ENCODE results near the gene CPB2. TPM values are rescaled to one million over a fixed set of nuclear protein-coding genes. Genes with fewer than 3 reads are reported as not detected.

Gene CPB2
- total RNA-seq, 1 donor from 2014 or later: not detected

GRCh38 chr13:46100191-46100815 lies 4.5 kb downstream of the CPB2 start:
- DNase-seq: no peak
- no peak for TF ChIP-seq CTCF (IDR thresholded peaks at IDR 0.05)
- no peak for ATAC-seq (ENCODE audit: low read depth)
- intact Hi-C loops (cut with micrococcal nuclease): no loop called here
- H3K27ac Mint-ChIP-seq: no peak overlapping the region
- H3K9me3 Mint-ChIP-seq: no peaks in the 10 kb centered on the region
- no peaks in the 10 kb centered on the region for H3K36me3 Mint-ChIP-seq (ENCODE audit: low read depth)
- POLR2A ChIA-PET: no interaction called here
- H3K4me3 Mint-ChIP-seq: no peak overlapping the region
- CTCF ChIA-PET: no interaction called here
- peaks cover 6% of the 10 kb centered on the region for H3K4me1 Mint-ChIP-seq
- peaks cover 4% of the 10 kb centered on the region for H3K27me3 Mint-ChIP-seq

GRCh38 chr13:46097663-46098062 lies 7.2 kb downstream of the CPB2 start:
- no peaks in the 10 kb centered on the region for H3K9me3 Mint-ChIP-seq
- H3K4me3 Mint-ChIP-seq: no peak overlapping the region
- no peaks in the 10 kb centered on the region for H3K36me3 Mint-ChIP-seq (ENCODE audit: low read depth)
- DNase-seq: no peak
- ChIA-PET POLR2A (no interaction called here), CTCF (no interaction called here)
- H3K27ac Mint-ChIP-seq: no peak overlapping the region
- H3K27me3 Mint-ChIP-seq: peaks cover 2% of the 10 kb centered on the region
- ATAC-seq (ENCODE audit: low read depth): no peak
- no peak for TF ChIP-seq CTCF (IDR thresholded peaks at IDR 0.05)
- intact Hi-C loops (cut with micrococcal nuclease): no loop called here
- H3K4me1 Mint-ChIP-seq: peaks cover 6% of the 10 kb centered on the region

GRCh38 chr13:46097015-46097414 lies 7.8 kb downstream of the CPB2 start:
- TF ChIP-seq CTCF (IDR thresholded peaks at IDR 0.05): no peak
- no peaks in the 10 kb centered on the region for H3K9me3 Mint-ChIP-seq
- no peak overlapping the region for H3K4me3 Mint-ChIP-seq
- H3K27me3 Mint-ChIP-seq: peaks cover 7% of the 10 kb centered on the region
- no peak overlapping the region for H3K27ac Mint-ChIP-seq
- DNase-seq (no peak), ATAC-seq (ENCODE audit: low read depth) (no peak)
- intact Hi-C loops (cut with micrococcal nuclease): no loop called here
- ChIA-PET CTCF (no interaction called here), POLR2A (no interaction called here)
- H3K4me1 Mint-ChIP-seq: peaks cover 4% of the 10 kb centered on the region
- H3K36me3 Mint-ChIP-seq (ENCODE audit: low read depth): no peaks in the 10 kb centered on the region

- ATAC-seq (ENCODE audit: low read depth) (no peak), DNase-seq (no peak)
- Mint-ChIP-seq H3K36me3 (ENCODE audit: low read depth) (no peaks in the 10 kb centered on the region), H3K4me1 (no peaks in the 10 kb centered on the region), H3K9me3 (no peaks in the 10 kb centered on the region), H3K27ac (no peak overlapping the region), H3K27me3 (peaks cover 9% of the 10 kb centered on the region), H3K4me3 (no peak overlapping the region)
- ChIA-PET POLR2A (no interaction called here), CTCF (no interaction called here)
- intact Hi-C loops (cut with micrococcal nuclease): no loop called here
- TF ChIP-seq CTCF (IDR thresholded peaks at IDR 0.05): no peak
These were observed 10.4 kb downstream of the CPB2 start for GRCh38 chr13:46094478-46094877.

GRCh38 chr13:46088821-46089562 lies 15.8 kb downstream of the CPB2 start:
- intact Hi-C loops (cut with micrococcal nuclease): no loop called here
- no peak for ATAC-seq (ENCODE audit: low read depth)
- Mint-ChIP-seq H3K9me3 (no peaks in the 10 kb centered on the region), H3K27ac (no peak overlapping the region), H3K36me3 (ENCODE audit: low read depth) (no peaks in the 10 kb centered on the region), H3K4me1 (no peaks in the 10 kb centered on the region), H3K27me3 (peaks cover 10% of the 10 kb centered on the region), H3K4me3 (no peak overlapping the region)
- ChIA-PET POLR2A (no interaction called here), CTCF (no interaction called here)
- no peak for DNase-seq
- no peak for TF ChIP-seq CTCF (IDR thresholded peaks at IDR 0.05)
